OCI-LY7 (cell line): Measurements from ENCODE around the gene COX6A1. TPM values are rescaled to one million over a fixed set of nuclear protein-coding genes. Genes with fewer than 3 reads are reported as not detected.

ENCODE experiments used
- BruUV-seq: library from RNA; stranded (reverse); fragments of 400-500 nt; replicated peaks from 2 replicates; lab custom pipeline; 2021; lab: Mats Ljungman, UMichigan
- CTCF ChIA-PET: fragments of 300-600 bp; sonication (Branson Sonifier 250); formaldehyde crosslinking; loops from one replicate; lab custom pipeline; 2022; ENCODE audit warnings: antibody characterized with exemption; ENCODE audit not compliant: unreplicated experiment; lab: Charles Lee
- POLR2A ChIA-PET: fragments of 300-600 bp; sonication (Branson Sonifier 250); formaldehyde crosslinking; loops from one replicate; lab custom pipeline; 2022; ENCODE audit warnings: antibody characterized with exemption; lab: Charles Lee
- DNase-seq: peaks from one replicate; pipeline ENCODE4 v3.0.0-alpha.2; 2015; ENCODE audit warnings: low spot score
- H2AFZ ChIP-seq: fragments of 200-600 bp; sonication (generic), shearing (Covaris generic); 2 replicates; pipeline ENCODE4 v1.6.1; 2014; ENCODE audit warnings: mild to moderate bottlenecking, antibody characterized with exemption, low read length, moderate library complexity
- H3K27ac ChIP-seq: fragments of 200-600 bp; sonication (generic); 2 replicates; pipeline ENCODE4 v1.5.1; 2014; ENCODE audit warnings: mixed run types, low read depth, mild to moderate bottlenecking, moderate library complexity, low read length, inconsistent platforms; ENCODE audit not compliant: poor library complexity, severe bottlenecking
- H3K36me3 ChIP-seq: fragments of 200-600 bp; sonication (generic); 2 replicates; pipeline ENCODE4 v1.6.1; 2014; ENCODE audit warnings: mild to moderate bottlenecking, antibody characterized with exemption, low read length, moderate library complexity, mixed read lengths; ENCODE audit not compliant: insufficient read depth
- H3K4me1 ChIP-seq: fragments of 200-600 bp; sonication (generic); 2 replicates; pipeline ENCODE4 v1.5.1; 2014; ENCODE audit warnings: mild to moderate bottlenecking, low read length; ENCODE audit not compliant: insufficient read depth, poor library complexity, severe bottlenecking
- H3K4me2 ChIP-seq: fragments of 200-600 bp; sonication (generic); 2 replicates; pipeline ENCODE4 v1.6.1; 2014; ENCODE audit warnings: mild to moderate bottlenecking, low read length
- H3K4me3 ChIP-seq: fragments of 200-600 bp; sonication (generic); 2 replicates; pipeline ENCODE4 v1.5.1; 2014; ENCODE audit warnings: mild to moderate bottlenecking, low read depth, low read length; ENCODE audit not compliant: poor library complexity, severe bottlenecking
- H3K79me2 ChIP-seq: fragments of 200-600 bp; sonication (generic); 2 replicates; pipeline ENCODE4 v1.6.1; 2016; ENCODE audit warnings: low read depth, mild to moderate bottlenecking, low read length, moderate library complexity, mixed read lengths; ENCODE audit not compliant: insufficient read depth
- H3K9me2 ChIP-seq: fragments of 200-600 bp; sonication (generic); 2 replicates; pipeline ENCODE4 v1.6.1; 2016; ENCODE audit warnings: mild to moderate bottlenecking, low read length, mixed read lengths; ENCODE audit not compliant: insufficient read depth
- H3K9me3 ChIP-seq: fragments of 200-600 bp; sonication (generic); 2 replicates; pipeline ENCODE4 v1.6.1; 2014; ENCODE audit warnings: mild to moderate bottlenecking, mixed run types, low read length, mixed read lengths
- H4K20me1 ChIP-seq: fragments of 200-600 bp; sonication (generic); 2 replicates; pipeline ENCODE4 v1.6.1; 2014; ENCODE audit warnings: mild to moderate bottlenecking, antibody characterized with exemption, low read length, moderate library complexity, mixed read lengths; ENCODE audit not compliant: insufficient read depth
- CTCF ChIP-seq: fragments of 200-600 bp; sonication (generic); conservative IDR thresholded peaks from 2 replicates; pipeline ENCODE4 v1.5.1; 2014; ENCODE audit warnings: mild to moderate bottlenecking, antibody characterized with exemption, low read length, moderate library complexity, mixed read lengths
- EZH2phosphoT487 ChIP-seq: fragments of 200-600 bp; sonication (generic); IDR thresholded peaks from 2 replicates; pipeline ENCODE4 v1.6.1; 2018; ENCODE audit warnings: low read depth, borderline replicate concordance, mild to moderate bottlenecking, mixed run types, antibody characterized with exemption, low read length, moderate library complexity, mixed read lengths
- intact Hi-C: fragments of 100-400 bp; cut with micrococcal nuclease; formaldehyde crosslinking; loops from one replicate; pipeline ENCODE4 v1.10.0; 2022; ENCODE audit not compliant: unreplicated experiment
- total RNA-seq, 2 experiments: library from RNA; depleted of rRNA in 1 of 2; stranded (reverse); fragments of >200 nt in 1 of 2; shearing (Covaris generic) in 1 of 2; gene quantifications; 2 replicates each; pipeline ENCODE4 v1.2.3, GENCODE V29; 2014 to 2022

The COX6A1 gene
- total RNA-seq, 2 experiments from 2014 or later: 449 to 591 TPM

DNA sequence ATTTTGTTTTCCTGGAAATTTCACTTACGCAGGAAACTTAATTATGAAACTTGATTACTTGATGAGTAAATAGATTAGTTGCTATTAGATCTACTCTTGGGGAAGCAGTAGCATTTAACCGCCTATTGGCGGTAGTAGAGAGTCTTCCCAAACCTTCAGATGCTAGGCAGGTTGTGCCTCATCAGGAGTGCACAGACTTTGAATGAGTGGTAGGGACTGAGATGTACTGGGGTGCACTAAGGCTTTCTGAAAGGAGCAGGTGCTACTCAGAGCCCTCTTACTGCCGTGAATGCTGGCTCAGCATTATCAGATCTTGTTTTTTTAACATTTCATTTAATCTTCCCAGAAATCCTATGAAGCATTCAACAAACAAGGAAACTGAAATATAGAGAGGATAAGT lies 16.1 kb downstream of the COX6A1 start:
- Histone ChIP-seq H3K79me2 (peaks cover 16% of the 10 kb centered on the region; the same call in 1 of the 2 replicates), H3K4me2 (no peak overlapping the region), H4K20me1 (no peaks in the 10 kb centered on the region), H2AFZ (no peak overlapping the region), H3K4me1 (no peaks in the 10 kb centered on the region), H3K9me3 (no peaks in the 10 kb centered on the region), H3K4me3 (no peak overlapping the region), H3K9me2 (no peaks in the 10 kb centered on the region), H3K27ac (no peak overlapping the region), H3K36me3 (peaks cover 85% of the 10 kb centered on the region)
- intact Hi-C loops: no loop called here
- peak; percentile 55 for DNase-seq
- POLR2A ChIA-PET: no interaction called here
- no peak for TF ChIP-seq EZH2phosphoT487
- TF ChIP-seq CTCF: peak; percentile 84
- CTCF ChIA-PET: no interaction called here
- BruUV-seq: no TSS peak

GRCh38 chr12:120455302-120455701 lies 17.4 kb downstream of the COX6A1 start:
- H3K27ac ChIP-seq: no peak overlapping the region
- TF ChIP-seq CTCF (no peak), EZH2phosphoT487 (no peak)

GRCh38 chr12:120457133-120457532 lies 19.2 kb downstream of the COX6A1 start:
- Histone ChIP-seq H2AFZ (no peak overlapping the region), H3K4me3 (no peak overlapping the region), H3K79me2 (peaks cover 2% of the 10 kb centered on the region; the same call in 1 of the 2 replicates), H4K20me1 (peaks cover 3% of the 10 kb centered on the region; the same call in 1 of the 2 replicates), H3K36me3 (peaks cover 94% of the 10 kb centered on the region), H3K27ac (no peak overlapping the region), H3K4me2 (no peak overlapping the region), H3K9me3 (no peaks in the 10 kb centered on the region), H3K9me2 (no peaks in the 10 kb centered on the region), H3K4me1 (no peaks in the 10 kb centered on the region)
- peak; percentile 74 for TF ChIP-seq CTCF
- TF ChIP-seq EZH2phosphoT487: no peak
- intact Hi-C loops: no loop called here
- DNase-seq: peak; percentile 48
- no TSS peak for BruUV-seq
- ChIA-PET POLR2A (interaction anchor here (2.1 kb wide), 1 partner anchor 12 kb away, joined by 6 read pairs; no protein-coding TSS in a partner anchor), CTCF (interaction anchor here (0.8 kb wide), 1 partner anchor 11 kb away, joined by 3 read pairs; the partner anchor contains the start of genes GATC and TRIAP1)

More at GRCh38 chr12:120455302-120455701, 17.4 kb downstream of the COX6A1 start:
- Histone ChIP-seq H3K4me2 (no peak overlapping the region), H3K9me2 (no peaks in the 10 kb centered on the region), H3K36me3 (peaks cover 84% of the 10 kb centered on the region), H3K9me3 (no peaks in the 10 kb centered on the region), H2AFZ (no peak overlapping the region), H4K20me1 (no peaks in the 10 kb centered on the region), H3K4me3 (no peak overlapping the region), H3K4me1 (no peaks in the 10 kb centered on the region), H3K79me2 (peaks cover 5% of the 10 kb centered on the region; the same call in 1 of the 2 replicates)
- CTCF ChIA-PET: no interaction called here
- intact Hi-C loops: no loop called here
- POLR2A ChIA-PET: interaction anchor here (0.6 to 2.1 kb wide), 3 partner anchors 11 to 1023 kb away, joined by 3 to 8 read pairs (median 6); no protein-coding TSS in a partner anchor
- no peak for DNase-seq
- no TSS peak for BruUV-seq
